SK-N-SH (cell line): ENCODE data around the gene TFIP11.

ENCODE experiments used
- REST ChIP-seq: IDR thresholded peaks from 2 replicates; pipeline ENCODE4 v1.6.1; 2012; ENCODE audit warnings: mild to moderate bottlenecking, low read depth, low read length, moderate library complexity
- TEAD4 ChIP-seq: IDR thresholded peaks from 2 replicates; pipeline ENCODE4 v1.4.0; 2012; ENCODE audit warnings: mild to moderate bottlenecking, borderline replicate concordance; ENCODE audit not compliant: insufficient read depth

GRCh38 chr22:26542831-26543230, 30.6 kb upstream of the TFIP11 start:
- TF ChIP-seq REST = no peak
- no peak for TF ChIP-seq TEAD4
